CD4-positive, alpha-beta T cell treated with Interleukin-2 at 100 ng/mL for 4 hours (primary cell): ENCODE measurements around the gene ZP3.
A peak's percentile ranks its signal among the peaks of the same experiment; 100 is the strongest.
"Not testable (repeated sequence)": the region's sequence is repeated elsewhere in the genome, so short reads cannot be mapped to it uniquely, and the experiment has no call there.

Experiments
- DNase-seq: peaks from one replicate; pipeline ENCODE4 v3.0.0-alpha.2; 2020; ENCODE audit warnings: low spot score

ZP3 gene

DNA sequence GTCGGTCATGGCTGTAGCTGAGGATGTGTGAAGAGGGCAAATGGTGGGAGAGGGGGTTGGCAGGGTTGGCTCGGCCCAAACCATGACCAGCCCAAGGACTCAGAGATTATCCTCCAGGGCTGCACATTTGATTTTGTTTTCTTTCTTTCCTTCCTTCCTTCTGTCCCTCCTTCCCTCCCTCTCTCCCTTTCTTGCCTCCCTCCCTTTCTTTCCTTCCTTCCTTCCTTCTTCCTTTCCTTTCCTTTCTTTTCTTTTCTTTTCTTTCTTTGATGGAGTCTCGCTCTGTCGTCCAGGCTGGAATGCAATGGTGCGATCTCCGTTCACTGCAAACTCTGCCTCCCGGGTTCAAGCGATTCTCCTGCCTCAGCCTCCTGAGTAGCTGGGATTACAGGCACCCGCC is 19.0 kb upstream of the ZP3 start:
- no peak for DNase-seq

GRCh38 chr7:76407718-76408117 is 17.0 kb upstream of the ZP3 start:
- DNase-seq, result no peak

- no peak for DNase-seq
These were observed 16.6 kb upstream of the ZP3 start for GRCh38 chr7:76408121-76408560.

GRCh38 chr7:76409537-76409936 is 15.2 kb upstream of the ZP3 start, which contains the start of gene SSC4D:
Gene SSC4D (minus strand): TSS chr7:76409697. CDS start chr7:76404439, 5,258 bp downstream.
- no peak for DNase-seq

DNA sequence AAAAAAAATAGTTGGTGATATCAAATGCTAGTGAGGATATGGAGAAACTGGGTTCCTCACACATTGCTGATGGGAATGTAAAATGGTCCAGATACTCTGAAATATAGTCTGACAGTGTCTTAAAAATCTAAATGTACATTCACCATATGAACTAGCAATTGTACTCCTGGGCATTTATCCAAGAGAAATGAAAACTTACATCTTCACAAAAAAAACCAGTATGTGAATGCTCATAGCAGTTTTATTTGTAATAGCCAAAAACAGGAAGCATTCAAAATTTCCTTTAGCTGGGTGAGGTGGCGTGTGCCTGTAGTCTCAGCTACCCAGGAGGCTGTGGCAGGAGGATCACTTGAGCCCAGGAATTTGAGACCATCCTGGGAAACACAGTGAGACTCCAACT is 13.1 kb upstream of the ZP3 start:
- DNase-seq, result no peak

- DNase-seq, result no peak
These were observed 12.5 kb upstream of the ZP3 start for GRCh38 chr7:76412249-76412648.

- not testable (repeated sequence) for DNase-seq
These were observed 7.0 kb upstream of the ZP3 start for GRCh38 chr7:76417654-76418310.

DNA sequence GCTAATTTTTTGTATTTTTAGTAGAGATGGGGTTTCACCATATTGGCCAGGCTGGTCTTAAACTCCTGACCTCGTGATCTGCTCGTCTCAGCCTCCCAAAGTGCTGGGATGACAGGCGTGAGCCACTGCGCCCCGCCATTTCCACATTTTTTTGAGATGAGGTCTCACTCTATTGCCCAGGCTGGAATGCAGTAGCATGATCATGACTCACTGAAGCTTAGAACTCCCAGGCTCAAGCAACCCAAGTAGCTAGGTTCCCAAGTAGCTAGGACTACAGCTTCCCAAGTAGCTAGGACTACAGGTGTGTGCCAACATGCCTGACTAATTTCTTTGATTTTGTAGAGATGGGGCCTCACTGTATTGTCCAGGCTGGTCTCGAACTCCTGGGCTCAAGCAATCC is 3.7 kb upstream of the ZP3 start:
- DNase-seq, result not testable (repeated sequence)

DNA sequence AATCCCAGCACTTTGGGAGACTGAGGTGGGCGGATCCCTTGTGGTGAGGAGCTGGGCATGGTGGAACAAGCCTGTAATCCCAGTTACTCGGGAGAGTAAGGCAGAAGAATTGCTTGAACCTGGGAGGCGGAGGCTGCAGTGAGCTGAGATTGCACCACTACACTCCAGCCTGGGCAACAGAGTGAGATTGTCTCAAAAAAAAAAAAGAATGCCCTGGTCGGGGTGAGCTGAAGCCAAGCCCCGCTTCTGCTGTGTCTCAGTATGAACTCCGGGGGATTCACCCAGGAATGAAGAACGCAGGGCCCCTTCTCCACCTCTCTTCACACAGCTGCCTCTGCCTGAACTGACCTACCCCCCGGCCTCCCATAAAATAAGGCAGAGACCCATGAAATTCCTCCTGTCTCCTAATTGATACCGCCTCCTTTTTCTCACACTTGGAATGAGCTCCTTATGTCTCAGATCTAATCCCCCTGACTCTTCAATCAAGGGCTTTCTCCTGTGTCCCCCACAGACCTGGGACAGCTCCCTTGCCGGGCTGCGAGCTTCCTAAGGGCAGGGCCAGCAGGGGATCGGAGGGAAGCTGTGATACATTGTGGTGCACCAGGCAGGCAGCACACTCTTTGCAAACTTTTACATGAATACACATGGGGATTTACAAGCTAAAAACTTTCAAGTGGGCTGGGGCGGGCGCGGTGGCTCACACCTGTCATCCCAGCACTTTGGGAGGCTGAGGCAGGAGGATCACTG is 911 bp upstream of the ZP3 start:
- no peak for DNase-seq

- no peak for DNase-seq
These were observed 406 bp downstream of the ZP3 start for GRCh38 chr7:76425156-76425555.

- not testable (repeated sequence) for DNase-seq
These were observed 808 bp downstream of the ZP3 start for GRCh38 chr7:76425558-76425957.

DNA sequence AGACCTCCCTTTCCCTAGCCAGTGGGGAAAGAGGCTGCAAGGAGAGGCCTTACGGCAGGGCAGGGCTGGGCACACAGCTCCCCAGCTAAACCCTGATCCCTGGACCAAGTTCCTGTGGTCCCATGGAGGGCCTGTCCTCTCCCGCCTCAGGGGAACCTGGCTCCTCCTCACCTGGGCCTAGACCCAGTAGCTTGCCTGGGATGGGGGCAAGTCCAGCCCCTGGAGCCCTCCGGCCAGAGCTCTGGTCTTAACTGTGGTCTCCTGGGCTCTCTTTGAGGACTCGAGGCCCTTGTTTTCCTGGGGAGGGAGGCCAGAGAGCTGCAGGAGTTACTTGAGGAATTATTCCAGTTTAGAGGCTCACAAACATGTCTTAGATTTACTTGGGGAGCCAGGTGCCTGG is 1.5 kb downstream of the ZP3 start:
- DNase-seq, result no peak

DNA sequence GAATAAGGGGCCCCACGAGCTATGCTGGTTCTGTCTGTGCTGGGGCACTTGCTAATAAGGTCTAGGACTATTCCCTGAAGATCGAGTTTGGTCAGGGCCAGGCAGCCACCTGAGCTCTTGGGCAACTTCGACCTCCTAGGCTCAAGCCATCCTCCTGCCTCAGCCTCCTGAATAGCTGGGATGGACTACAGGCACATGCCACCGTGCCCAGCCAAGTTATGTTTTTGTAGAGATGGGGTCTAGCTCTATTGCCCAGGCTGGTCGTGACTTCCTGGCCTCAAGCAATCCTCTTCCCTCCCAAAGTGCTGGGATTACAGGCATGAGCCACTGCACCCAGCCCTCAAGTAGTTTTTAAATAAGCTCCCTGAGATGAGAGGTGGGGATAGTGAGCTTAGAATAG is 2.9 kb downstream of the ZP3 start:
- no peak for DNase-seq

DNA sequence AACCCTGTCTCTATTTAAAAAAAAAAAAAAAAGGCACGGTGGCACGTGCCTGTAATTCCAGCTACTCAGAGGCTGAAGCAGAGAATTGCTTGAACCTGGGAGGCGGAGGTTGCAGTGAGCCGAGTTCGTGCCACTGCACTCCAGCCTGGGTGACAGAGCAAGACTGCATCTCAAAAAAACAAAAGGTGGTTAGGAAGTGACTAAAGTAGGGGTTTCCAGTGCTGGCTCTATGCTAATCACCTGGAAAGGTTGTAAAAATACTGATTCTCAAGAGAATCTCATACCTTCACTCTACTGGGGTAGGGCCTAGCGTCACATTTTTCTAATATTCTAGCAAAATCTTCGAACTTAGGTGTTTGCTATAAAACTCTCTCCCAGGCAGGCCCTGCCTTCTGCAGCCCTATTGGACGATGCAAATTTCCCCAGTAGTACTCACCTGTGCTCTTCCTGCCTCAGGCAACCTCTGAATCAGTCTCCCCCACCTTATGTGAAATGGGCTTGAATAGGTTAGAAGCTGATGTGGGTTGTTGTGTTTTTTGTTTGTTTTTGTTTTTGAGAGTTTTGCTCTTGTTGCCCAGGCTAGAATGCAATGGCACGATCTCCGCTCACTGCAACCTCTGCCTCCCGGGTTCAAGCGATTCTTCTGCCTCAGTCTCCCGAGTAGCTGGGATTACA is 3.5 kb downstream of the ZP3 start:
- no peak for DNase-seq

- no peak for DNase-seq
These were observed 4.4 kb downstream of the ZP3 start for GRCh38 chr7:76428868-76429805.

DNA sequence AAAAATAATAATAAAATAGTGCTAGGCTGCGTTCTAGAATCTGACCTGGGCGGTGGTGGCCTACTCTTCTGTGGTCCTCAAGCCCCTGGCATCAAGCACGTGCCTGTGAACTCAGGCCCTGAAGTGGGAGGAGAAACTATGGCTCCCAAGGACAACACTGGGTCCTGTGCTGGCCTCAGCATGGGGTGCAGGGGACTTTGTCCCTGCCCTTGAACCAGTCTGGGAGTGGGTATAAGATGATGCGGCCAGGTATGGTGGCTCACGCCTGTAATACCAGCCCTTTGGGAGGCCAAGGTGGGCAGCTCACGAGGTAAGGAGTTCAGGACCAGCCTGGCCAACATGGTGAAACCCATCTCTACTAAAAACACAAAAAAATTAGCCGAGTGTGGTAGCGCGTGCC is 5.5 kb downstream of the ZP3 start:
- DNase-seq, result no peak

- DNase-seq, result no peak
These were observed 6.1 kb downstream of the ZP3 start for GRCh38 chr7:76430836-76431235.

GRCh38 chr7:76437873-76438272 is 13.1 kb downstream of the ZP3 start:
- peak; percentile 60 for DNase-seq

- DNase-seq, result not testable (repeated sequence)
These were observed 14.6 kb downstream of the ZP3 start for GRCh38 chr7:76439120-76439888.

- not testable (repeated sequence) for DNase-seq
These were observed 15.7 kb downstream of the ZP3 start for GRCh38 chr7:76440404-76440803.

DNA sequence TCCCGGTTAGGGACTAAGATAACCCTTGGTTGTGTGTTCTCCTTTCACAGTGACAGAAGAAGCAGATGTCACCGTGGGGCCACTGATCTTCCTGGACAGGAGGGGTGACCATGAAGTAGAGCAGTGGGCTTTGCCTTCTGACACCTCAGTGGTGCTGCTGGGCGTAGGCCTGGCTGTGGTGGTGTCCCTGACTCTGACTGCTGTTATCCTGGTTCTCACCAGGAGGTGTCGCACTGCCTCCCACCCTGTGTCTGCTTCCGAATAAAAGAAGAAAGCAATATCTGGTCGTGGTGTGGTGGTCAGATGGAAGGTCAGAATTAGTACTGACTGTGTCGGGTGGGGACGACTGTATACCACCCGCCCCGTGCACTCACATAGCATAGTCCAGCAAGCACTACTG is 17.0 kb downstream of the ZP3 start:
- DNase-seq, result not testable (repeated sequence)
